A549 (cell line): ENCODE measurements around the gene MESP2. TPM values are rescaled to one million over a fixed set of nuclear protein-coding genes. Genes with fewer than 3 reads are reported as not detected.
A peak's percentile ranks its signal among the peaks of the same experiment; 100 is the strongest.

ENCODE experiments used
- ATAC-seq, 2 experiments: fragments of 200-7000 bp in 1 of 2; fragments of >200 bp in 1 of 2; cut with Nextera tagmentation in 1 of 2; cut with Tn5 transposase in 1 of 2; 3 replicates each; pipeline versions ENCODE4 v1.8.0 to v1.9.1; 2018 to 2020; ENCODE audit warnings: mild to moderate bottlenecking in 1 of 2, moderate library complexity in 1 of 2
- CTCF ChIA-PET: fragments of 300-600 bp; sonication (Branson Sonifier 250); formaldehyde crosslinking; extraction: SDS; loops from one replicate; lab custom pipeline; 2021; ENCODE audit warnings: antibody characterized with exemption, inconsistent platforms; lab: Yijun Ruan, JAX
- POLR2A ChIA-PET: fragments of 350-600 bp; formaldehyde crosslinking; extraction: SDS; loops from one replicate; lab custom pipeline; 2021; ENCODE audit warnings: antibody characterized with exemption, inconsistent platforms; lab: Yijun Ruan, JAX
- DNase-seq, 2 experiments: peaks; one replicate each; pipeline versions ENCODE4 v3.0.0 to v3.0.0-alpha.2; 2011 to 2016; ENCODE audit warnings: low read depth in 1 of 2, low spot score in 1 of 2
- FAIRE-seq: peaks from 2 replicates; lab custom pipeline; 2011; peaks lifted over from hg19 to GRCh38; lab: Jason Lieb, UNC
- H3K27ac ChIP-seq, 2 experiments: fragments of >200 bp; sonication (Bioruptor Twin); formaldehyde crosslinking; 3 replicates each; pipeline ENCODE4 v1.5.1; 2016 to 2017
- H3K4me1 ChIP-seq: fragments of >200 bp; sonication (Bioruptor Twin); formaldehyde crosslinking; 3 replicates; pipeline ENCODE4 v1.6.1; 2016
- H3K4me2 ChIP-seq: fragments of >200 bp; sonication (Bioruptor Twin); formaldehyde crosslinking; 3 replicates; pipeline ENCODE4 v1.6.1; 2016
- H3K4me3 ChIP-seq: fragments of >200 bp; sonication (Bioruptor Twin); formaldehyde crosslinking; 3 replicates; pipeline ENCODE4 v1.5.1; 2016
- H3K9me3 ChIP-seq: fragments of >200 bp; sonication (Bioruptor Twin); formaldehyde crosslinking; 3 replicates; pipeline ENCODE4 v1.6.1; 2016
- ATOH8 ChIP-seq: fragments of 250-450 bp; sonication (Bioruptor Pico); IDR thresholded peaks from 2 replicates; pipeline ENCODE4 v1.5.0; 2020; ENCODE audit warnings: low read depth, mild to moderate bottlenecking, moderate library complexity
- CTCF ChIP-seq: fragments of >200 bp; sonication (Bioruptor Twin); formaldehyde crosslinking; IDR thresholded peaks from 3 replicates; pipeline ENCODE4 v1.5.1; 2016
- EHF ChIP-seq: fragments of 250-450 bp; sonication (Bioruptor Pico); IDR thresholded peaks from 2 replicates; pipeline ENCODE4 v1.5.0; 2020; ENCODE audit warnings: mild to moderate bottlenecking
- EHMT2 ChIP-seq: fragments of 200-600 bp; sonication (generic); IDR thresholded peaks from 2 replicates; pipeline ENCODE4 v1.6.1; 2016; ENCODE audit warnings: antibody characterized with exemption, low read depth, mild to moderate bottlenecking, moderate library complexity
- ELK1 ChIP-seq: fragments of 150-350 bp; IDR thresholded peaks from 2 replicates; pipeline ENCODE4 v1.6.1; 2014; ENCODE audit warnings: low read depth, mild to moderate bottlenecking, low read length
- EP300 ChIP-seq, 2 experiments: fragments of >200 bp; sonication (Bioruptor Twin); formaldehyde crosslinking; IDR thresholded peaks; 2 replicates in 1 of 2; 3 replicates in 1 of 2; pipeline ENCODE4 v1.6.1; 2016 to 2017
- ESRRA ChIP-seq: fragments of 150-350 bp; IDR thresholded peaks from 2 replicates; pipeline ENCODE4 v1.6.1; 2014; ENCODE audit warnings: mild to moderate bottlenecking, low read length, borderline replicate concordance
- FOSB ChIP-seq: fragments of 250-450 bp; sonication (Bioruptor Pico); IDR thresholded peaks from 2 replicates; pipeline ENCODE4 v1.5.0; 2020; ENCODE audit warnings: mild to moderate bottlenecking, moderate library complexity
- FOXS1 ChIP-seq: fragments of 250-450 bp; sonication (Bioruptor Pico); IDR thresholded peaks from 2 replicates; pipeline ENCODE4 v1.5.0; 2020; ENCODE audit warnings: mild to moderate bottlenecking, moderate library complexity
- HES2 ChIP-seq: fragments of >200 bp; sonication (Bioruptor Twin); formaldehyde crosslinking; IDR thresholded peaks from 2 replicates; pipeline ENCODE4 v1.6.1; 2016
- HEYL ChIP-seq: fragments of 250-450 bp; sonication (Bioruptor Pico); IDR thresholded peaks from 2 replicates; pipeline ENCODE4 v1.8.0; 2021; ENCODE audit warnings: mild to moderate bottlenecking, moderate library complexity
- HOXB13 ChIP-seq: fragments of 250-450 bp; sonication (Bioruptor Pico); IDR thresholded peaks from 2 replicates; pipeline ENCODE4 v1.5.0; 2020; ENCODE audit warnings: low read depth, mild to moderate bottlenecking, moderate library complexity
- HOXB5 ChIP-seq: fragments of 250-450 bp; sonication (Bioruptor Pico); IDR thresholded peaks from 2 replicates; pipeline ENCODE4 v1.5.0; 2020; ENCODE audit warnings: mild to moderate bottlenecking, moderate library complexity
- JUN ChIP-seq, 2 experiments: fragments of >200 bp; sonication (Bioruptor Twin); formaldehyde crosslinking; IDR thresholded peaks; 2 replicates in 1 of 2; 3 replicates in 1 of 2; pipeline ENCODE4 v1.6.1; 2016 to 2017
- JUNB ChIP-seq: fragments of >200 bp; sonication (Bioruptor Twin); formaldehyde crosslinking; IDR thresholded peaks from 2 replicates; pipeline ENCODE4 v1.6.1; 2016
- KDM1A ChIP-seq: fragments of 200-600 bp; sonication (generic); IDR thresholded peaks from 2 replicates; pipeline ENCODE4 v1.6.1; 2016; ENCODE audit warnings: low read depth, mild to moderate bottlenecking
- MAFK ChIP-seq: fragments of 450-650 bp; IDR thresholded peaks from 2 replicates; pipeline ENCODE4 v1.6.1; 2014; ENCODE audit not compliant: partially characterized antibody
- NPAS2 ChIP-seq: fragments of 250-450 bp; sonication (Bioruptor Pico); IDR thresholded peaks from 2 replicates; pipeline ENCODE4 v1.8.0; 2022; ENCODE audit warnings: mild to moderate bottlenecking, moderate library complexity, borderline replicate concordance
- NR3C1 ChIP-seq: fragments of >200 bp; sonication (Bioruptor Twin); formaldehyde crosslinking; IDR thresholded peaks from 3 replicates; pipeline ENCODE4 v1.6.1; 2017
- POLR2A ChIP-seq: IDR thresholded peaks from 2 replicates; pipeline ENCODE4 v1.6.1; 2012; ENCODE audit warnings: mild to moderate bottlenecking, low read length
- RAD21 ChIP-seq, 2 experiments: fragments of >200 bp in 1 of 2; sonication (Bioruptor Twin) in 1 of 2; formaldehyde crosslinking in 1 of 2; IDR thresholded peaks in 1 of 2; conservative IDR thresholded peaks in 1 of 2; 2 replicates in 1 of 2; 3 replicates in 1 of 2; pipeline ENCODE4 v1.6.1; 2012 to 2018; ENCODE audit warnings: inconsistent platforms in 1 of 2
- RCOR1 ChIP-seq: fragments of 150-350 bp; IDR thresholded peaks from 2 replicates; pipeline ENCODE4 v1.6.1; 2014; ENCODE audit warnings: antibody characterized with exemption, low read length, low read depth
- REST ChIP-seq: fragments of 200-600 bp; sonication (generic); IDR thresholded peaks from 2 replicates; pipeline ENCODE4 v1.6.1; 2016; ENCODE audit warnings: antibody characterized with exemption, mild to moderate bottlenecking, moderate library complexity
- SMC3 ChIP-seq: fragments of >200 bp; sonication (Bioruptor Twin); formaldehyde crosslinking; IDR thresholded peaks from 3 replicates; pipeline ENCODE4 v1.6.1; 2018; ENCODE audit warnings: inconsistent platforms
- ZC3H11A ChIP-seq: fragments of 450-650 bp; IDR thresholded peaks from 2 replicates; pipeline ENCODE4 v1.6.1; 2014; ENCODE audit warnings: antibody characterized with exemption, mild to moderate bottlenecking
- ZNF302 ChIP-seq: fragments of 250-450 bp; sonication (Bioruptor Pico); IDR thresholded peaks from 2 replicates; pipeline ENCODE4 v1.9.0; 2021; ENCODE audit warnings: inconsistent platforms, mild to moderate bottlenecking, moderate library complexity
- WGBS: methylation state at CpG from one replicate; pipeline ENCODE4 v1.1.6; 2017; ENCODE audit errors: missing lambda C conversion rate; 5-methylcytosine and 5-hydroxymethylcytosine counted together
- polyA plus RNA-seq, 4 experiments: library from polyadenylated mRNA; depleted of rRNA in 3 of 4; stranded (reverse); fragments of >200 nt; fragmentation: RNase III in 1 of 4; extraction: RNeasy Plus Mini Kit Qiagen cat#74134 plus additional on column Dnase treatment in 1 of 4; gene quantifications; 2 replicates in 3 of 4; 3 replicates in 1 of 4; pipeline ENCODE4 v1.2.3, GENCODE V29; 2011 to 2017

Gene MESP2
- polyA plus RNA-seq, 2 of the 4 experiments (the other 2 are of a cell fraction) = 0.22 to 0.57 TPM

- no peak for TF ChIP-seq EHMT2
- no peak for TF ChIP-seq SMC3
- no peak for TF ChIP-seq EP300 (IDR thresholded peaks at IDR 0.05)
- no peak for TF ChIP-seq ZC3H11A
- no peak for TF ChIP-seq MAFK
- TF ChIP-seq EHF = no peak
- no peak for TF ChIP-seq REST
- TF ChIP-seq HEYL (CRISPR knock-in tag) = no peak
- TF ChIP-seq NR3C1 = no peak
- TF ChIP-seq, all 56 proteins: peak for 0
- peak overlapping the region; percentile 93 for H3K4me2 ChIP-seq
- ChIA-PET CTCF (interaction anchor here (0.7 to 17.7 kb wide), 22 partner anchors 9 to 471 kb away, joined by 3 to 491 read pairs (median 4); partner anchors contain the start of genes AP3S2 and MESP2), POLR2A (interaction anchor here (0.6 to 1.7 kb wide), 10 partner anchors 10 to 248 kb away, joined by 3 to 9 read pairs (median 4); partner anchors contain the start of genes AP3S2 and TICRR)
- ATAC-seq = peak; percentile 15 to 31
- FAIRE-seq = no peak
- 75% methylated on average over 24 of the region's 41 CpGs for WGBS
- H3K9me3 ChIP-seq = no peaks in the 10 kb centered on the region
- H3K27ac ChIP-seq = peak overlapping the region; percentile 81 to 91
- peak overlapping the region; percentile 60 for H3K4me3 ChIP-seq
- DNase-seq = no peak
- peaks cover 18% of the 10 kb centered on the region for H3K4me1 ChIP-seq
These were observed 26.1 kb upstream of the MESP2 start for GRCh38 chr15:89749951-89750559.

GRCh38 chr15:89750560-89751542 is 25.3 kb upstream of the MESP2 start, which contains the start of gene MESP1:
Gene MESP1 (minus strand): TSS chr15:89751249. CDS start chr15:89751231, 18 bp downstream.
- FAIRE-seq (no peak), DNase-seq (peak; percentile 96), ATAC-seq (peak; percentile 94 to 98)
- peaks cover 23% of the 10 kb centered on the region for H3K4me1 ChIP-seq
- POLR2A ChIA-PET = interaction anchor here (0.6 to 1.7 kb wide), 11 partner anchors 10 to 247 kb away, joined by 3 to 9 read pairs (median 4); partner anchors contain the start of genes AP3S2 and TICRR
- H3K9me3 ChIP-seq = no peaks in the 10 kb centered on the region
- H3K27ac ChIP-seq = peak within 1 kb of the TSS; percentile 81 to 91
- WGBS = 14% methylated on average over 53 of the region's 114 CpGs
- CTCF ChIA-PET = interaction anchor here (0.6 to 17.7 kb wide), 28 partner anchors 10 to 798 kb away, joined by 3 to 491 read pairs (median 4); partner anchors contain the start of genes AP3S2 and MESP2
- H3K4me3 ChIP-seq = peak within 1 kb of the TSS; percentile 60
- H3K4me2 ChIP-seq = peak within 1 kb of the TSS; percentile 93
- TF ChIP-seq MAFK (no peak), NPAS2 (no peak), FOSB (CRISPR knock-in tag) (no peak), JUN (IDR thresholded peaks at IDR 0.05) (peak; percentile 83 to 89), HOXB5 (0 out of 2 replicates have a peak, but pooled peaks have one; percentile 29), HOXB13 (CRISPR knock-in tag) (no peak), ATOH8 (CRISPR knock-in tag) (peak; percentile 56; the same call in 1 of the 2 replicates), POLR2A (peak; percentile 93), ESRRA (no peak), ELK1 (no peak), RAD21 (conservative IDR thresholded peaks at IDR 0.05 in 1 of 2, IDR thresholded peaks at IDR 0.05 in 1 of 2) (peak; percentile 51 to 64), CTCF (peak; percentile 74), SMC3 (peak; percentile 66), JUNB (no peak), RCOR1 (no peak), FOXS1 (CRISPR knock-in tag) (no peak), EHF (no peak), KDM1A (no peak), HES2 (no peak), ZNF302 (CRISPR knock-in tag) (no peak)
